Lower lobe of right lung (tissue), 2 donors: ENCODE results near the gene GAREM1. TPM values are rescaled to one million over a fixed set of nuclear protein-coding genes. Genes with fewer than 3 reads are reported as not detected.
"Not testable (repeated sequence)": the region's sequence is repeated elsewhere in the genome, so short reads cannot be mapped to it uniquely, and the experiment has no call there.

Source experiments
- ATAC-seq, 2 donors: fragments of 200-7000 bp; cut with Tn5 transposase; one replicate each; pipeline ENCODE4 v1.9.1; 2020 to 2022; ENCODE audit warnings: mild to moderate bottlenecking in 2 of 2, moderate library complexity in 2 of 2
- DNase-seq: peaks from one replicate; pipeline ENCODE4 v3.0.0-alpha.2; 2020
- H3K27ac ChIP-seq: fragments of 200-600 bp; one replicate; pipeline ENCODE4 v1.8.0; 2022
- H3K27me3 ChIP-seq: fragments of 200-600 bp; one replicate; pipeline ENCODE4 v1.8.0; 2022; ENCODE audit warnings: low read depth
- H3K36me3 ChIP-seq: fragments of 200-600 bp; one replicate; pipeline ENCODE4 v1.8.0; 2022; ENCODE audit warnings: mild to moderate bottlenecking
- H3K4me1 ChIP-seq: fragments of 200-600 bp; one replicate; pipeline ENCODE4 v1.8.0; 2022
- H3K4me3 ChIP-seq: fragments of 200-600 bp; one replicate; pipeline ENCODE4 v1.8.0; 2022; ENCODE audit warnings: mild to moderate bottlenecking
- H3K9me3 ChIP-seq: fragments of 200-600 bp; one replicate; pipeline ENCODE4 v1.8.0; 2022
- CTCF ChIP-seq: fragments of 200-600 bp; IDR thresholded peaks from one replicate; pipeline ENCODE4 v1.8.0; 2022; ENCODE audit warnings: antibody characterized with exemption, mild to moderate bottlenecking
- intact Hi-C: fragments of 100-400 bp; cut with DNase I; formaldehyde crosslinking; loops from one replicate; pipeline ENCODE4 v1.11.0; 2022
- total RNA-seq: library from RNA; stranded (reverse); fragmentation: NEBNext Ultra II Directional; extraction: Animal tissue kit (Norgen Biotek cat#: 25700); gene quantifications from one replicate; pipeline ENCODE4 v1.2.1, GENCODE V29; 2021
- donor health status: DM: no; HTN: yes; CAD: no; lungs with severe emphysema.

Gene GAREM1
- total RNA-seq, 1 donor from 2014 or later = 10.3 TPM

- TF ChIP-seq CTCF = no peak
- H3K4me1 ChIP-seq = peaks cover 7% of the 10 kb centered on the region
- no peak overlapping the region for H3K27ac ChIP-seq
- no peaks in the 10 kb centered on the region for H3K9me3 ChIP-seq
- DNase-seq (no peak), ATAC-seq (no peak)
- no peaks in the 10 kb centered on the region for H3K36me3 ChIP-seq
- no peaks in the 10 kb centered on the region for H3K27me3 ChIP-seq
- no peak overlapping the region for H3K4me3 ChIP-seq
- intact Hi-C loops = no loop called here
These were observed 5.4 kb upstream of the GAREM1 start for GRCh38 chr18:32476106-32476505.

GRCh38 chr18:32475069-32475468 is 4.4 kb upstream of the GAREM1 start:
- H3K36me3 ChIP-seq, ATAC-seq, H3K27me3 ChIP-seq, H3K4me1 ChIP-seq, H3K27ac ChIP-seq, H3K9me3 ChIP-seq, DNase-seq, H3K4me3 ChIP-seq, intact Hi-C loops: not testable (repeated sequence)

GRCh38 chr18:32473325-32473724 is 2.6 kb upstream of the GAREM1 start:
- Histone ChIP-seq H3K4me3 (no peak overlapping the region), H3K9me3 (no peaks in the 10 kb centered on the region), H3K27ac (no peak overlapping the region), H3K27me3 (no peaks in the 10 kb centered on the region), H3K36me3 (no peaks in the 10 kb centered on the region), H3K4me1 (peaks cover 18% of the 10 kb centered on the region)
- no peak for DNase-seq
- intact Hi-C loops = no loop called here
- no peak for TF ChIP-seq CTCF
- ATAC-seq = no peak

GRCh38 chr18:32472841-32473240 is 2.2 kb upstream of the GAREM1 start:
- no peaks in the 10 kb centered on the region for H3K27me3 ChIP-seq

GRCh38 chr18:32470460-32470713 is 295 bp downstream of the GAREM1 start:
- Histone ChIP-seq H3K27ac (peak overlapping the region; percentile 69), H3K9me3 (no peaks in the 10 kb centered on the region), H3K4me1 (peaks cover 18% of the 10 kb centered on the region), H3K4me3 (peak overlapping the region; percentile 70), H3K36me3 (no peaks in the 10 kb centered on the region), H3K27me3 (no peaks in the 10 kb centered on the region)
- no peak for TF ChIP-seq CTCF
- intact Hi-C loops = no loop called here
- ATAC-seq (peak in 1 of 2 donors; percentile 35), DNase-seq (no peak)

More at GRCh38 chr18:32472841-32473240, 2.2 kb upstream of the GAREM1 start:
- Histone ChIP-seq H3K27ac (no peak overlapping the region), H3K9me3 (no peaks in the 10 kb centered on the region), H3K36me3 (no peaks in the 10 kb centered on the region), H3K4me3 (no peak overlapping the region), H3K4me1 (peaks cover 18% of the 10 kb centered on the region)
- intact Hi-C loops = no loop called here
- ATAC-seq (no peak), DNase-seq (no peak)
- no peak for TF ChIP-seq CTCF

GRCh38 chr18:32469691-32470459 is 807 bp downstream of the GAREM1 start:
- Histone ChIP-seq H3K27me3 (no peaks in the 10 kb centered on the region), H3K9me3 (no peaks in the 10 kb centered on the region), H3K36me3 (no peaks in the 10 kb centered on the region), H3K4me1 (peaks cover 18% of the 10 kb centered on the region), H3K27ac (peak overlapping the region; percentile 69), H3K4me3 (peak overlapping the region; percentile 70)
- no peak for TF ChIP-seq CTCF
- ATAC-seq = peak; percentile 13 to 14
- intact Hi-C loops = no loop called here
- DNase-seq = peak; percentile 63
